HG02852 (cell line): ENCODE measurements around the gene MED13L.
"Not testable (repeated sequence)": the region's sequence is repeated elsewhere in the genome, so short reads cannot be mapped to it uniquely, and the experiment has no call there.

Experiments used
- ATAC-seq: cut with Tn5 transposase; IDR thresholded peaks from one replicate; pipeline ENCODE4 v1.9.1; 2021; ENCODE audit warnings: mild to moderate bottlenecking, moderate library complexity; ENCODE audit not compliant: unreplicated experiment

Gene MED13L

GRCh38 chr12:115988625-115989563, 288.6 kb downstream of the MED13L start:
- no peak for ATAC-seq

GRCh38 chr12:115988212-115988611, 289.3 kb downstream of the MED13L start:
- ATAC-seq = no peak

- no peak for ATAC-seq
Observed at GRCh38 chr12:115984616-115985015, 292.9 kb downstream of the MED13L start.

- ATAC-seq = no peak
Observed at GRCh38 chr12:115983226-115983798, 294.2 kb downstream of the MED13L start.

- no peak for ATAC-seq
Observed at GRCh38 chr12:115980339-115980738, 297.2 kb downstream of the MED13L start.

- ATAC-seq = no peak
Observed at GRCh38 chr12:115979851-115980250, 297.6 kb downstream of the MED13L start.

GRCh38 chr12:115979351-115979750, 298.1 kb downstream of the MED13L start:
- no peak for ATAC-seq

GRCh38 chr12:115976829-115977228, 300.7 kb downstream of the MED13L start:
- ATAC-seq = not testable (repeated sequence)

GRCh38 chr12:115975411-115975810, 302.1 kb downstream of the MED13L start:
- no peak for ATAC-seq

- ATAC-seq = no peak
Observed at GRCh38 chr12:115973968-115974724, 303.3 kb downstream of the MED13L start.

- ATAC-seq = no peak
Observed at GRCh38 chr12:115973066-115973465, 304.4 kb downstream of the MED13L start.

GRCh38 chr12:115972241-115972640, 305.3 kb downstream of the MED13L start:
- ATAC-seq = no peak

GRCh38 chr12:115968211-115968610, 309.3 kb downstream of the MED13L start:
- no peak for ATAC-seq

- no peak for ATAC-seq
Observed at GRCh38 chr12:115966376-115966775, 311.1 kb downstream of the MED13L start.

GRCh38 chr12:115964626-115965025, 312.9 kb downstream of the MED13L start:
- no peak for ATAC-seq

GRCh38 chr12:115964214-115964613, 313.3 kb downstream of the MED13L start:
- ATAC-seq = no peak

- no peak for ATAC-seq
Observed at GRCh38 chr12:115962216-115962615, 315.3 kb downstream of the MED13L start.

- ATAC-seq = no peak
Observed at GRCh38 chr12:115960868-115961802, 316.4 kb downstream of the MED13L start.

GRCh38 chr12:115957686-115958290, 319.7 kb downstream of the MED13L start:
- ATAC-seq = no peak

GRCh38 chr12:115956659-115957058, 320.8 kb downstream of the MED13L start:
- ATAC-seq = no peak
